Activated naive CD4-positive, alpha-beta T cell treated with anti-CD3 and anti-CD28 coated beads, Interleukin-2, amount 50 U/mL, for 16 hours (primary cell): ENCODE measurements around the gene KIR3DL3.
"Not testable (repeated sequence)": the region's sequence is repeated elsewhere in the genome, so short reads cannot be mapped to it uniquely, and the experiment has no call there.

Experiments used
- DNase-seq: peaks from one replicate; pipeline ENCODE4 v3.0.0-alpha.2; 2020

KIR3DL3 gene

DNA sequence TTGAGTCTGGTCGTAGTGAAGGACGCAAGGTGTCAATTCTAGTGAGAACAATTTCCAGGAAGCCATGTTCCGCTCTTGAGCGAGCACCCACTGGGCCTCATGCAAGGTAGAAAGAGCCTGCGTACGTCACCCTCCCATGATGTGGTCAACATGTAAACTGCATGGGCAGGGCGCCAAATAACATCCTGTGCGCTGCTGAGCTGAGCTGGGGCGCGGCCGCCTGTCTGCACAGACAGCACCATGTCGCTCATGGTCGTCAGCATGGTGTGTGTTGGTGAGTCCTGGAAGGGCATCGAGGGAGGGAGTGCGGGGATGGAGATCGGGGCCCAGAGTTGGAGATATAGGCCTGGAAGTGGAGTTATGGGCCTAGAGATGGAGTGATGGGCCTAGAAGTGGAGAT, 14.1 kb downstream of the KIR3DL3 start, which contains the start of gene KIR2DL3:
KIR2DL3 (plus strand) TSS at position 208 of the 400 bp plus-strand sequence; CDS start at position 241, 33 bp downstream.
- not testable (repeated sequence) for DNase-seq

DNA sequence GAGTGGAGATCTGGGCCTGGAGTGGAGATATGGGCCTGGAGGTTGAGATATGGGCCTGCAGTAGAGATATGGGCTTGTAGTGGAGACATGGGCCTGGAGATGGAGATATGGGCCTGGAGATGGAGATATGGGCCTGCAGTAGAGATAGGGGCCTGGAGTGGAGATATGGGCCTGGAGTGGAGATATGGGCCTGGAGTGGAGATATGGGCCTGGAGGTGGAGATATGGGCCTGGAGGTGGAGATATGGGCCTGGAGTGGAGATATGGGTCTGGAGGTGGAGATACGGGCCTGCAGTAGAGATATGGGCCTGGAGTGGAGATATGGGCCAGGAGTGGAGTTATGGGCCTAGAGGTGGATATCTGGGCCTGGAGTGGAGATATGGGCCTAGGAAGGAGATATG, 14.5 kb downstream of the KIR3DL3 start:
- no peak for DNase-seq

- no peak for DNase-seq
Observed at GRCh38 chr19:54739587-54740497, 15.6 kb downstream of the KIR3DL3 start.

GRCh38 chr19:54741950-54742349, 17.7 kb downstream of the KIR3DL3 start:
- not testable (repeated sequence) for DNase-seq

GRCh38 chr19:54744080-54744479, 19.8 kb downstream of the KIR3DL3 start:
- not testable (repeated sequence) for DNase-seq

- DNase-seq: not testable (repeated sequence)
Observed at GRCh38 chr19:54747614-54748322, 23.5 kb downstream of the KIR3DL3 start.

GRCh38 chr19:54750276-54750675, 26.0 kb downstream of the KIR3DL3 start:
- not testable (repeated sequence) for DNase-seq

- DNase-seq: not testable (repeated sequence)
Observed at GRCh38 chr19:54756204-54757110, 32.2 kb downstream of the KIR3DL3 start.

- DNase-seq: not testable (repeated sequence)
Observed at GRCh38 chr19:54758577-54758976, 34.3 kb downstream of the KIR3DL3 start.

DNA sequence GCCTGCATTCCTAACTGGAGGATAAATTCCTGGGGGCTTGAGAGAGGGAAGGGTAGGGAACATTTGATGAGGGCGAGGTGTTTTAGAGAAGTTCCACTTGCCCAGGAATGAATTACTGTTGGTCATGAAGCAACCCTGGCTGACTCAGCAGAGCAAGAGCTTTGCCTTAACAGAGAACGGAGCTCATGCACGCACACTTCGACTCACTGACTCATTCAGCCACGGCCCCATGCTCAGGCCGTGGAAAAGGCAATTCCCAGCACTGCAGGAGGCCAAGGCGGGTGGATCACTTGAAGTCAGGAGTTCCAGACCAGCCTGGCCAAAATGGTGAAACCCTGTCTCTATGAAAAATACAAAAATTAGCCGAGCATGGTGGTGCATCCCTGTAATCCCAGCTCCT, 40.0 kb downstream of the KIR3DL3 start:
- DNase-seq: not testable (repeated sequence)

GRCh38 chr19:54766464-54766863, 42.2 kb downstream of the KIR3DL3 start:
- not testable (repeated sequence) for DNase-seq

GRCh38 chr19:54769646-54770045, 45.4 kb downstream of the KIR3DL3 start, which contains the start of gene KIR2DL1:
TSS of gene KIR2DL1 (plus strand) at chr19:54769793. CDS start at chr19:54769851, 58 bp downstream.
- not testable (repeated sequence) for DNase-seq

DNA sequence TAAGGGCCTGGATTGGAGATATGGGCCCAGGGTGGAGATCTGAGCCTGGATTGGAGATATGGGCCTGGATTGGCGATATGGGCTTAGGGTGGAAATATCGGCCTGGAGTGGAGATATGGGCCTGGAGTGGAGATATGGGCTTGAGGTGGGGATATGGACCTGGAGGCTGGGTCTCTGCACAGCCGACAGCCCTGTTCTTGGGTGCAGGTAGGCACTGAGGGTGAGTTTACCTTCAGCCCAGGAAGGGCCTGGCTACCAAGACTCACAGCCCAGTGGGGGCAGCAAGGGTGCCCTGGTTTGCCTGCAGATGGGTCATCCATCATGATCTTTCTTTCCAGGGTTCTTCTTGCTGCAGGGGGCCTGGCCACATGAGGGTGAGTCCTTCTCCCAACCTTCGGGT, 46.3 kb downstream of the KIR3DL3 start:
- DNase-seq: not testable (repeated sequence)

GRCh38 chr19:54771018-54771960, 47.0 kb downstream of the KIR3DL3 start:
- DNase-seq: not testable (repeated sequence)

DNA sequence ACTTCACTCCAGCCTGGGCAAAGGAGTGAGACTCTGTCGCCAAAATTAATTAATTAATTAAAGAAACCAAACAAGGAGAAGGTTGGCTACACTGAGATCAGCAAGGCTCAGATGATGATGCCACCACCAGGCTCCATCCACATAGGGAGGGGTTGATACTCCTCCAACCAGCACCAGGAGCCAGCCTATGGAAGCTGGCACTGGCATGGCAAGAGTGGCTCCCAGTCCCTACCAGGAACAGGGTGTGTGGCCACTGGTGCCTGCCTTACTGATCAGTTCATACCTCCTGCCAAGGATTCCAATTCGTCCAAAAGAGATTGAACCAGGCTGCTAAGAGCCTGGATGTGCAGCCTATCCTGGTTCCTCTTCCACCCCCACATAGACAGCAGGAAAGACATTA, 48.4 kb downstream of the KIR3DL3 start:
- DNase-seq: not testable (repeated sequence)

DNA sequence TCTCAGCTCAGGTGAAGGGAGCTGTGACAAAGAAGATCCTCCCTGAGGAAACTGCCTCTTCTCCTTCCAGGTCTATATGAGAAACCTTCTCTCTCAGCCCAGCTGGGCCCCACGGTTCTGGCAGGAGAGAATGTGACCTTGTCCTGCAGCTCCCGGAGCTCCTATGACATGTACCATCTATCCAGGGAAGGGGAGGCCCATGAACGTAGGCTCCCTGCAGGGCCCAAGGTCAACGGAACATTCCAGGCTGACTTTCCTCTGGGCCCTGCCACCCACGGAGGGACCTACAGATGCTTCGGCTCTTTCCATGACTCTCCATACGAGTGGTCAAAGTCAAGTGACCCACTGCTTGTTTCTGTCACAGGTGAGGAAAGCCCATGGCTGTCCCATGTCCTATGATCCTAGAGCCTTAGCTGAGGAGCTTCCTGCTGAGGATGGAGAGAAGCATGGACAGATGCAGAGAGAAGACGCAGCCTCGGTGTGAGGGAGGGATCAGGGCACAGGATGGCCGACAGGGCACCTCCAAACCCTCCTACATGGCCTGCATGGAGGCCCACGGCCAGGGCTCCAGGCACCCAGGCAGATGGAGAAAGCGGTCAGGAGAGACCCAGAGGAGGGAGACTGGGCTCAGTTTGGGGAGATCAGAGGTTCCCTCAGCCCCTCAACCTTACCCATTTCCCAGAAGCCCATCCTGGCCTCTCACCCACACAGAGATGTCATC, 51.0 kb downstream of the KIR3DL3 start:
- DNase-seq: not testable (repeated sequence)

DNA sequence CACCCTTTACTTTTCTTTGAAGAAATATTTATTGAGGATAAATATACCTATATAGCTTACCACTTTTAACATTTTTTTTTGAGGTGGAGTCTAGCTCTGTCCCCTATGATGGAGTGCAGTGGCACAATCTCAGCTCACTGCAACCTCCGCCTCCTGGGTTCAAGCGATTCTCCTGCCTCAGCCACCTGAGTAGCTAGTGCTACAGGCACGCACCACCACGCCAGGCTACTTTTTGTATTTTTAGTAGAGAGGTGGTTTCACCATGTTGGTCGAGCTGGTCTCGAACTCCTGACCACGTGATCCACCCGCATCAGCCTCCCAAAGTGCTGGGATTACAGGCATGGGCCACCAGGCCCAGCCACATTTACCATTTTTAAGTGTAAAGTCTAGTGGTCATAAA, 51.6 kb downstream of the KIR3DL3 start:
- not testable (repeated sequence) for DNase-seq

DNA sequence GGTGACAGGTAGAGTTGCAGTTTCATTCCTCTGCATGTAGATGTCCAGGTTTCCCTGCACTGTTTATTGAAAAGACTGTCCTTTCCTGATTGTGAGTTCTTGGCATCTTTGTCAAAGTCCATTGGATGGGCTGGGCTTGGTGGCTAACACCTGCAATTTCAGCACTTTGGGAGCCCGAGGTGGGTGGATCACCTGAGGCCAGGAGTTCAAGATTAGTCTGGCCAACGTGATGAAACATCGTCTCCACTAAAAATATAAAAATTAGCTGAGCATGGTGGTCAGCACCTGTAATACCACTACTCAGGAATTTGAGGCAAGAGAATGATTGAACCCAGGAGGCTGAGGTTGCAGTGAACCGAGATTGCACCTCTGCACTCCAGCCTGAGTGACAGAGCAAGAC, 53.6 kb downstream of the KIR3DL3 start:
- not testable (repeated sequence) for DNase-seq

- DNase-seq: not testable (repeated sequence)
Observed at GRCh38 chr19:54778896-54779295, 54.7 kb downstream of the KIR3DL3 start.

DNA sequence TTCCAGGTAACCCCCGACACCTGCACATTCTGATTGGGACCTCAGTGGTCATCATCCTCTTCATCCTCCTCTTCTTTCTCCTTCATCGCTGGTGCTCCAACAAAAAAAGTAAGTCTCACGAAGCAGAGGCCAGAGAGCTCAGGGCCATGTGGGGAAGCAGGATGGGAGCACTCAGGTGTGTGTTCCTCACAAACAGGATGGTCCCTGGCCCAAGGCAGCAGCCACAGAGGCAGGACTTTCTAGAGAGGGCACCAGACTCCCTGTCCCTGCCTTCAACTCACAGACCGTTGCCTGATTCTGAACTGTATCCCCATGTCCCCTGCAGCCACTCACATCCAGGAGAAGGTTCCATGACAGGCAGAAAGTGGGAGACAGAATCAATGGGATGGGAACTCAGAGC, 58.7 kb downstream of the KIR3DL3 start:
- DNase-seq: not testable (repeated sequence)
